HCT116 (cell line): ENCODE measurements around the gene ETNK2. TPM values are rescaled to one million over a fixed set of nuclear protein-coding genes. Genes with fewer than 3 reads are reported as not detected.

ENCODE experiments used
- ATAC-seq: fragments of 200-7000 bp; cut with Tn5 transposase; 2 replicates; pipeline ENCODE4 v1.9.1; 2020; ENCODE audit warnings: mild to moderate bottlenecking, moderate library complexity
- BruUV-seq: library from RNA; stranded (reverse); fragments of 400-500 nt; replicated peaks from 2 replicates; lab custom pipeline; 2021; lab: Mats Ljungman, UMichigan
- CTCF ChIA-PET: fragments of 300-600 bp; sonication (Branson Sonifier 250); formaldehyde crosslinking; loops from one replicate; lab custom pipeline; 2021; ENCODE audit warnings: antibody characterized with exemption; lab: Charles Lee
- POLR2A ChIA-PET: fragments of 300-600, 350-600 bp; sonication (Branson Sonifier 250); formaldehyde crosslinking; loops from one replicate; lab custom pipeline; 2021; ENCODE audit warnings: antibody characterized with exemption; lab: Charles Lee
- RAD21 ChIA-PET, 2 experiments: fragments of 300-600 bp; sonication (Branson Sonifier 250); formaldehyde crosslinking; loops; one replicate each; lab custom pipeline; 2023; ENCODE audit warnings: low total read pairs in 2 of 2; ENCODE audit not compliant: uncharacterized antibody in 2 of 2, unreplicated experiment in 2 of 2, low non-redundant PET in 1 of 2; lab: Charles Lee
- DNase-seq: peaks from one replicate; pipeline ENCODE4 v3.0.0-alpha.2; 2010; ENCODE audit warnings: low read depth, low spot score
- H2AFZ ChIP-seq: fragments of 200-600 bp; shearing (Covaris generic), sonication (generic); 2 replicates; pipeline ENCODE4 v1.6.1; 2017; ENCODE audit warnings: low read depth, mixed run types, mixed read lengths, antibody characterized with exemption, low read length; ENCODE audit not compliant: poor library complexity, severe bottlenecking
- H3K27ac ChIP-seq: 2 replicates; pipeline ENCODE4 v1.5.1; 2012; ENCODE audit warnings: low read depth, low read length
- H3K27me3 ChIP-seq: fragments of 200-600 bp; sonication (generic); 2 replicates; pipeline ENCODE4 v1.6.1; 2016; ENCODE audit warnings: mixed run types, low read length, mixed read lengths; ENCODE audit not compliant: insufficient read depth
- H3K36me3 ChIP-seq, 2 experiments: fragments of 200-500 bp in 1 of 2; fragments of 200-600 bp in 1 of 2; sonication (Bioruptor generic) in 1 of 2; sonication (generic) in 1 of 2; 2 replicates each; pipeline versions ENCODE4 v1.5.1 to v1.6.1; 2014 to 2016; ENCODE audit warnings: low read length in 2 of 2, inconsistent platforms in 1 of 2, mixed read lengths in 1 of 2, mixed run types in 1 of 2; ENCODE audit not compliant: insufficient read depth in 2 of 2, control insufficient read depth in 1 of 2
- H3K4me1 ChIP-seq, 2 experiments: fragments of 200-600 bp in 1 of 2; sonication (generic) in 1 of 2; 2 replicates each; pipeline versions ENCODE4 v1.5.1 to v1.6.1; 2012 to 2017; ENCODE audit warnings: low read length in 2 of 2, inconsistent platforms in 1 of 2, mild to moderate bottlenecking in 1 of 2, mixed read lengths in 1 of 2, mixed run types in 1 of 2, moderate library complexity in 1 of 2; ENCODE audit not compliant: insufficient read depth in 2 of 2, control insufficient read depth in 1 of 2
- H3K4me2 ChIP-seq: fragments of 200-600 bp; sonication (generic); 2 replicates; pipeline ENCODE4 v1.6.1; 2017; ENCODE audit warnings: mixed run types, low read length, mixed read lengths
- H3K4me3 ChIP-seq, 2 experiments: fragments of 200-600 bp in 1 of 2; sonication (generic) in 1 of 2; replicated peaks in 1 of 2; 2 replicates each; pipeline ENCODE4 v1.5.1; 2011 to 2016; ENCODE audit warnings: low read length in 2 of 2, control low read depth in 1 of 2, low read depth in 1 of 2, mild to moderate bottlenecking in 1 of 2, mixed read lengths in 1 of 2, mixed run types in 1 of 2
- H3K79me2 ChIP-seq: fragments of 200-600 bp; sonication (generic); 2 replicates; pipeline ENCODE4 v1.6.1; 2017; ENCODE audit warnings: mild to moderate bottlenecking, mixed run types, low read length, moderate library complexity, mixed read lengths; ENCODE audit not compliant: insufficient read depth
- H3K9ac ChIP-seq: fragments of 200-600 bp; sonication (generic); 2 replicates; pipeline ENCODE4 v1.6.1; 2016; ENCODE audit warnings: low read length, mixed read lengths
- H3K9me2 ChIP-seq: fragments of 200-600 bp; sonication (generic), shearing (Covaris generic); 2 replicates; pipeline ENCODE4 v1.6.1; 2017; ENCODE audit warnings: mixed run types, mild to moderate bottlenecking, moderate library complexity; ENCODE audit not compliant: insufficient read depth
- H3K9me3 ChIP-seq, 2 experiments: fragments of 200-500 bp in 1 of 2; fragments of 200-600 bp in 1 of 2; sonication (Bioruptor generic) in 1 of 2; sonication (generic) in 1 of 2; 2 replicates each; pipeline ENCODE4 v1.6.1; 2014 to 2017; ENCODE audit warnings: low read length in 2 of 2, mixed read lengths in 2 of 2, inconsistent platforms in 1 of 2, low read depth in 1 of 2, mild to moderate bottlenecking in 1 of 2, mixed run types in 1 of 2, moderate library complexity in 1 of 2; ENCODE audit not compliant: control insufficient read depth in 1 of 2, insufficient read depth in 1 of 2
- H4K20me1 ChIP-seq: fragments of 200-600 bp; sonication (generic), shearing (Covaris generic); 2 replicates; pipeline ENCODE4 v1.6.1; 2017; ENCODE audit warnings: mixed run types, mild to moderate bottlenecking, moderate library complexity; ENCODE audit not compliant: insufficient read depth
- CEBPB ChIP-seq: IDR thresholded peaks from 2 replicates; pipeline ENCODE4 v1.6.1; 2012; ENCODE audit warnings: low read depth
- ELF1 ChIP-seq: IDR thresholded peaks from 2 replicates; pipeline ENCODE4 v1.6.1; 2012; ENCODE audit warnings: low read depth, borderline replicate concordance
- MAX ChIP-seq: IDR thresholded peaks from 2 replicates; pipeline ENCODE4 v1.6.1; 2012
- POLR2AphosphoS5 ChIP-seq: IDR thresholded peaks from 2 replicates; pipeline ENCODE4 v1.6.1; 2011; ENCODE audit warnings: mild to moderate bottlenecking, low read depth, low read length, moderate library complexity
- SIN3A ChIP-seq: IDR thresholded peaks from 2 replicates; pipeline ENCODE4 v1.6.1; 2012; ENCODE audit warnings: low read depth
- SP1 ChIP-seq: IDR thresholded peaks from 2 replicates; pipeline ENCODE4 v1.6.1; 2012; ENCODE audit warnings: low read depth
- TCF7L2 ChIP-seq: IDR thresholded peaks from 2 replicates; pipeline ENCODE4 v1.7.0; 2011; ENCODE audit warnings: borderline replicate concordance, inconsistent platforms; ENCODE audit not compliant: insufficient read depth, insufficient read length; ENCODE audit errors: extremely low read depth
- ZFX ChIP-seq: fragments of 450-650 bp; IDR thresholded peaks from 2 replicates; pipeline ENCODE4 v1.6.1; 2017
- intact Hi-C: fragments of 100-400 bp; cut with micrococcal nuclease; formaldehyde crosslinking; loops from 2 replicates; pipeline ENCODE4 v1.10.0; 2022
- total RNA-seq: library from RNA; stranded (reverse); gene quantifications from one replicate; pipeline ENCODE4 v1.2.1, GENCODE V29; 2021; ENCODE audit not compliant: unreplicated experiment
- TF ChIP-seq, protein P1 (sequence below): IDR thresholded peaks from 2 replicates; pipeline ENCODE4 v1.6.1; 2012; ENCODE audit warnings: low read depth

Gene ETNK2
- total RNA-seq, 1 experiment from 2014 or later = 16.1 TPM

GRCh38 chr1:204191456-204191855 is 39.6 kb upstream of the ETNK2 start:
- Histone ChIP-seq H3K4me3 (no peak overlapping the region), H3K4me2 (no peak overlapping the region), H3K9me3 (no peaks in the 10 kb centered on the region), H4K20me1 (no peaks in the 10 kb centered on the region), H3K9me2 (no peaks in the 10 kb centered on the region), H2AFZ (no peak overlapping the region), H3K27ac (no peak overlapping the region), H3K79me2 (no peaks in the 10 kb centered on the region), H3K9ac (no peak overlapping the region), H3K36me3 (no peaks in the 10 kb centered on the region), H3K27me3 (no peaks in the 10 kb centered on the region), H3K4me1 (peaks cover 0 to 19% of the 10 kb centered on the region in 2 experiments; a peak in 2 of 4 replicates)
- RAD21 ChIA-PET = no interaction called here
- CTCF ChIA-PET = interaction anchor here (1.4 kb wide), 1 partner anchor 19 kb away, joined by 4 read pairs; no protein-coding TSS in a partner anchor
- no peak for TF ChIP-seq SIN3A
- TF ChIP-seq, protein P1, sequence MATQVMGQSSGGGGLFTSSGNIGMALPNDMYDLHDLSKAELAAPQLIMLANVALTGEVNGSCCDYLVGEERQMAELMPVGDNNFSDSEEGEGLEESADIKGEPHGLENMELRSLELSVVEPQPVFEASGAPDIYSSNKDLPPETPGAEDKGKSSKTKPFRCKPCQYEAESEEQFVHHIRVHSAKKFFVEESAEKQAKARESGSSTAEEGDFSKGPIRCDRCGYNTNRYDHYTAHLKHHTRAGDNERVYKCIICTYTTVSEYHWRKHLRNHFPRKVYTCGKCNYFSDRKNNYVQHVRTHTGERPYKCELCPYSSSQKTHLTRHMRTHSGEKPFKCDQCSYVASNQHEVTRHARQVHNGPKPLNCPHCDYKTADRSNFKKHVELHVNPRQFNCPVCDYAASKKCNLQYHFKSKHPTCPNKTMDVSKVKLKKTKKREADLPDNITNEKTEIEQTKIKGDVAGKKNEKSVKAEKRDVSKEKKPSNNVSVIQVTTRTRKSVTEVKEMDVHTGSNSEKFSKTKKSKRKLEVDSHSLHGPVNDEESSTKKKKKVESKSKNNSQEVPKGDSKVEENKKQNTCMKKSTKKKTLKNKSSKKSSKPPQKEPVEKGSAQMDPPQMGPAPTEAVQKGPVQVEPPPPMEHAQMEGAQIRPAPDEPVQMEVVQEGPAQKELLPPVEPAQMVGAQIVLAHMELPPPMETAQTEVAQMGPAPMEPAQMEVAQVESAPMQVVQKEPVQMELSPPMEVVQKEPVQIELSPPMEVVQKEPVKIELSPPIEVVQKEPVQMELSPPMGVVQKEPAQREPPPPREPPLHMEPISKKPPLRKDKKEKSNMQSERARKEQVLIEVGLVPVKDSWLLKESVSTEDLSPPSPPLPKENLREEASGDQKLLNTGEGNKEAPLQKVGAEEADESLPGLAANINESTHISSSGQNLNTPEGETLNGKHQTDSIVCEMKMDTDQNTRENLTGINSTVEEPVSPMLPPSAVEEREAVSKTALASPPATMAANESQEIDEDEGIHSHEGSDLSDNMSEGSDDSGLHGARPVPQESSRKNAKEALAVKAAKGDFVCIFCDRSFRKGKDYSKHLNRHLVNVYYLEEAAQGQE = no peak
- no peak for TF ChIP-seq POLR2AphosphoS5
- TF ChIP-seq TCF7L2 = no peak
- TF ChIP-seq CEBPB = no peak
- no peak for TF ChIP-seq ZFX
- TF ChIP-seq MAX = no peak
- no peak for TF ChIP-seq SP1
- TF ChIP-seq ELF1 = no peak
- DNase-seq = no peak
- no TSS peak for BruUV-seq
- POLR2A ChIA-PET = no interaction called here
- ATAC-seq = no peak
- intact Hi-C loops = no loop called here
